Osteoblast (primary cell): ENCODE data around the gene AP1S3. TPM values are rescaled to one million over a fixed set of nuclear protein-coding genes. Genes with fewer than 3 reads are reported as not detected.
A peak's percentile ranks its signal among the peaks of the same experiment; 100 is the strongest.

ENCODE experiments used
- DNase-seq: peaks from one replicate; pipeline ENCODE4 v3.0.0; 2011; ENCODE audit warnings: low spot score, mixed read lengths; ENCODE audit not compliant: insufficient read length; ENCODE audit errors: missing footprints
- H2AFZ ChIP-seq: 2 replicates; pipeline ENCODE4 v1.6.0; 2011; ENCODE audit warnings: mild to moderate bottlenecking, low read length
- H3K27ac ChIP-seq: 2 replicates; pipeline ENCODE4 v1.5.1; 2011; ENCODE audit warnings: mild to moderate bottlenecking, low read depth, low read length, moderate library complexity
- H3K27me3 ChIP-seq: 2 replicates; pipeline ENCODE4 v1.6.0; 2012; ENCODE audit warnings: mild to moderate bottlenecking, control low read depth, inconsistent platforms, low read length, moderate library complexity; ENCODE audit not compliant: insufficient read depth
- H3K36me3 ChIP-seq: 2 replicates; pipeline ENCODE4 v1.5.1; 2011; ENCODE audit warnings: mild to moderate bottlenecking, low read length, control low read depth, moderate library complexity; ENCODE audit not compliant: insufficient read depth
- H3K4me1 ChIP-seq: 2 replicates; pipeline ENCODE4 v1.5.1; 2011; ENCODE audit warnings: mild to moderate bottlenecking, low read length, control low read depth, moderate library complexity; ENCODE audit not compliant: insufficient read depth
- H3K4me2 ChIP-seq: 2 replicates; pipeline ENCODE4 v1.6.0; 2011; ENCODE audit warnings: mild to moderate bottlenecking, low read length; ENCODE audit not compliant: insufficient read depth
- H3K4me3 ChIP-seq: fragments of 200-600 bp; sonication (generic); 3 replicates; pipeline ENCODE4 v1.5.1; 2012; ENCODE audit warnings: mild to moderate bottlenecking, low read length, inconsistent platforms; ENCODE audit not compliant: insufficient read depth
- H3K79me2 ChIP-seq: 2 replicates; pipeline ENCODE4 v1.6.0; 2012; ENCODE audit warnings: mild to moderate bottlenecking, low read length, control low read depth, inconsistent platforms; ENCODE audit not compliant: insufficient read depth
- H3K9me3 ChIP-seq: 2 replicates; pipeline ENCODE4 v1.5.1; 2011; ENCODE audit warnings: low read depth, low read length, control low read depth
- H4K20me1 ChIP-seq: 2 replicates; pipeline ENCODE4 v1.6.0; 2012; ENCODE audit warnings: mild to moderate bottlenecking, low read length, control low read depth; ENCODE audit not compliant: insufficient read depth
- total RNA-seq: library from RNA; depleted of rRNA; stranded (reverse); fragments of >200 nt; gene quantifications from 2 replicates; pipeline ENCODE4 v1.2.3, GENCODE V29; 2012
- TF ChIP-seq, protein P1 (sequence below): IDR thresholded peaks from 2 replicates; pipeline ENCODE4 v1.5.1; 2011; ENCODE audit warnings: mild to moderate bottlenecking, low read depth, low read length, moderate library complexity; ENCODE audit errors: extremely low read depth

AP1S3 gene
- total RNA-seq, 1 donor, result 2.2 TPM

GRCh38 chr2:223813329-223813728 is 24.1 kb downstream of the AP1S3 start:
- Histone ChIP-seq H3K9me3 (no peaks in the 10 kb centered on the region), H4K20me1 (no peaks in the 10 kb centered on the region), H3K27me3 (no peaks in the 10 kb centered on the region), H3K4me1 (peaks cover 46% of the 10 kb centered on the region), H3K27ac (no peak overlapping the region), H2AFZ (no peak overlapping the region), H3K4me2 (no peak overlapping the region), H3K4me3 (no peak overlapping the region), H3K36me3 (no peaks in the 10 kb centered on the region), H3K79me2 (peaks cover 11% of the 10 kb centered on the region)
- TF ChIP-seq, protein P1, sequence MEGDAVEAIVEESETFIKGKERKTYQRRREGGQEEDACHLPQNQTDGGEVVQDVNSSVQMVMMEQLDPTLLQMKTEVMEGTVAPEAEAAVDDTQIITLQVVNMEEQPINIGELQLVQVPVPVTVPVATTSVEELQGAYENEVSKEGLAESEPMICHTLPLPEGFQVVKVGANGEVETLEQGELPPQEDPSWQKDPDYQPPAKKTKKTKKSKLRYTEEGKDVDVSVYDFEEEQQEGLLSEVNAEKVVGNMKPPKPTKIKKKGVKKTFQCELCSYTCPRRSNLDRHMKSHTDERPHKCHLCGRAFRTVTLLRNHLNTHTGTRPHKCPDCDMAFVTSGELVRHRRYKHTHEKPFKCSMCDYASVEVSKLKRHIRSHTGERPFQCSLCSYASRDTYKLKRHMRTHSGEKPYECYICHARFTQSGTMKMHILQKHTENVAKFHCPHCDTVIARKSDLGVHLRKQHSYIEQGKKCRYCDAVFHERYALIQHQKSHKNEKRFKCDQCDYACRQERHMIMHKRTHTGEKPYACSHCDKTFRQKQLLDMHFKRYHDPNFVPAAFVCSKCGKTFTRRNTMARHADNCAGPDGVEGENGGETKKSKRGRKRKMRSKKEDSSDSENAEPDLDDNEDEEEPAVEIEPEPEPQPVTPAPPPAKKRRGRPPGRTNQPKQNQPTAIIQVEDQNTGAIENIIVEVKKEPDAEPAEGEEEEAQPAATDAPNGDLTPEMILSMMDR, result no peak
- no peak for DNase-seq

DNA sequence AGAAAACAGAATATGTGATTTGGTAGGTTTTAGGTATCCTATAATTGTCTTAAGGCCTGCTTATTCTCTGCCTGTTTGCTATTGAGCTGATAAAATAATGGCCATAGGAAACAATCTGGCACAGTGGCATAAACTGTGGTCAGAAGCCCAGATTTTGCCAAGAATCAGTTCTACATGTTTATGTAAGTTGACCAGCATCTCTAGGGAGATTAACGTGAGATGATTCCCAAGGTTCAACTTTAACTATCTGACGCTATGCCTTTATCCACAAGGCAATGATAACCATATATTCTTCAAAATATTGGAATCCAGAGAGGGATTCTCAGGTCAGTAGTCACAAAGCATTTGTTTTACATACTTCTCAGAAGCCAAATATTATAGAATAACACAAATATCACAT is 25.6 kb downstream of the AP1S3 start:
- Histone ChIP-seq H3K27me3 (no peaks in the 10 kb centered on the region), H2AFZ (no peak overlapping the region), H3K4me2 (peak overlapping the region; percentile 34), H3K36me3 (no peaks in the 10 kb centered on the region), H4K20me1 (no peaks in the 10 kb centered on the region), H3K9me3 (no peaks in the 10 kb centered on the region), H3K4me3 (no peak overlapping the region), H3K79me2 (peaks cover 13% of the 10 kb centered on the region), H3K4me1 (peaks cover 46% of the 10 kb centered on the region), H3K27ac (peak overlapping the region; percentile 55)
- TF ChIP-seq, protein P1, result no peak
- no peak for DNase-seq

DNA sequence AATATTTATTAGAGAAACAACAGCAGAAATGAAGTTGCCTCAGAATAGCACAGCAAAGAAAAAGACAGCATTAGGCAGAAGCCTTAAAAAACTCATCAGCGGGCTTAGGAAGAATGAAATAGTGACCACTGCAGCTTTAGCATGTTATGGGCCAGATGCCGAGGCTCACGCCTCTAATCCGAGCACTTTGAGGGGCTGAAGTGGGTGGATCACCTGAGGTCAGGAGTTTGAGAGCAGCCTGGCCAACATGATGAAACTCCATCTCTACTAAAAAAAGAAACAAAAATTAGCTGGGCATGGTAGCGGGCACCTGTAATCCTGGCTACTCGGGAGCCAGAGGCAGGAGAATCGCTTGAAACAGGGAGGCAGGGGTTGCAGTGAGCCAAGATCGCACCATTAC is 32.4 kb downstream of the AP1S3 start:
- Histone ChIP-seq H3K4me1 (peaks cover 6% of the 10 kb centered on the region), H3K79me2 (peaks cover 5% of the 10 kb centered on the region), H3K4me3 (no peak overlapping the region), H3K27me3 (no peaks in the 10 kb centered on the region), H3K27ac (no peak overlapping the region), H4K20me1 (no peaks in the 10 kb centered on the region), H3K4me2 (no peak overlapping the region), H3K9me3 (no peaks in the 10 kb centered on the region), H2AFZ (no peak overlapping the region), H3K36me3 (no peaks in the 10 kb centered on the region)
- TF ChIP-seq, protein P1, result no peak
- no peak for DNase-seq

GRCh38 chr2:223801736-223802135 is 35.6 kb downstream of the AP1S3 start:
- Histone ChIP-seq H3K4me2 (no peak overlapping the region), H2AFZ (peak overlapping the region; percentile 13), H4K20me1 (no peaks in the 10 kb centered on the region), H3K79me2 (peaks cover 2% of the 10 kb centered on the region), H3K4me1 (peaks cover 38% of the 10 kb centered on the region), H3K27me3 (no peaks in the 10 kb centered on the region), H3K4me3 (no peak overlapping the region), H3K27ac (no peak overlapping the region), H3K9me3 (no peaks in the 10 kb centered on the region), H3K36me3 (no peaks in the 10 kb centered on the region)
- DNase-seq, result no peak
- TF ChIP-seq, protein P1, result no peak
